Sigmoid colon (tissue), 4 donors: Measurements from ENCODE around the gene ISCU.

Source experiments
- CTCF ChIP-seq, 4 experiments: fragments of 450-650 bp in 3 of 4; fragments of 200-600 bp in 1 of 4; IDR thresholded peaks; one replicate each; pipeline ENCODE4 v1.5.1; 2016 to 2019; ENCODE audit warnings: antibody characterized with exemption in 4 of 4, mild to moderate bottlenecking in 3 of 4, moderate library complexity in 2 of 4
- POLR2AphosphoS5 ChIP-seq, 4 donors: sonication (generic); formaldehyde crosslinking; IDR thresholded peaks; one replicate each; pipeline ENCODE4 v1.6.1; 2017; ENCODE audit warnings: antibody characterized with exemption in 4 of 4

- TF ChIP-seq CTCF (IDR thresholded peaks at IDR 0.05): no peak
- no peak for TF ChIP-seq POLR2AphosphoS5 (IDR thresholded peaks at IDR 0.05)
Observed at GRCh38 chr12:108551535-108551934, 10.9 kb upstream of the ISCU start.
